Astrocyte of the spinal cord (primary cell): ENCODE data around the gene MT1X.

Experiments used
- DNase-seq: peaks from one replicate; pipeline ENCODE4 v3.0.0; 2011; ENCODE audit warnings: low read depth, low spot score
- H3K4me3 ChIP-seq: 2 replicates; pipeline ENCODE4 v1.5.1; 2011; ENCODE audit warnings: low read depth, mild to moderate bottlenecking, low read length, moderate library complexity
- CTCF ChIP-seq: IDR thresholded peaks from 2 replicates; pipeline ENCODE4 v1.5.1; 2012; ENCODE audit warnings: low read depth, mild to moderate bottlenecking, low read length, inconsistent platforms
- in situ Hi-C: cut with HindIII; loops from 2 replicates; pipeline ENCODE4 v1.10.0; 2017; ENCODE audit warnings: low sequenced_read_pairs

Gene MT1X

DNA sequence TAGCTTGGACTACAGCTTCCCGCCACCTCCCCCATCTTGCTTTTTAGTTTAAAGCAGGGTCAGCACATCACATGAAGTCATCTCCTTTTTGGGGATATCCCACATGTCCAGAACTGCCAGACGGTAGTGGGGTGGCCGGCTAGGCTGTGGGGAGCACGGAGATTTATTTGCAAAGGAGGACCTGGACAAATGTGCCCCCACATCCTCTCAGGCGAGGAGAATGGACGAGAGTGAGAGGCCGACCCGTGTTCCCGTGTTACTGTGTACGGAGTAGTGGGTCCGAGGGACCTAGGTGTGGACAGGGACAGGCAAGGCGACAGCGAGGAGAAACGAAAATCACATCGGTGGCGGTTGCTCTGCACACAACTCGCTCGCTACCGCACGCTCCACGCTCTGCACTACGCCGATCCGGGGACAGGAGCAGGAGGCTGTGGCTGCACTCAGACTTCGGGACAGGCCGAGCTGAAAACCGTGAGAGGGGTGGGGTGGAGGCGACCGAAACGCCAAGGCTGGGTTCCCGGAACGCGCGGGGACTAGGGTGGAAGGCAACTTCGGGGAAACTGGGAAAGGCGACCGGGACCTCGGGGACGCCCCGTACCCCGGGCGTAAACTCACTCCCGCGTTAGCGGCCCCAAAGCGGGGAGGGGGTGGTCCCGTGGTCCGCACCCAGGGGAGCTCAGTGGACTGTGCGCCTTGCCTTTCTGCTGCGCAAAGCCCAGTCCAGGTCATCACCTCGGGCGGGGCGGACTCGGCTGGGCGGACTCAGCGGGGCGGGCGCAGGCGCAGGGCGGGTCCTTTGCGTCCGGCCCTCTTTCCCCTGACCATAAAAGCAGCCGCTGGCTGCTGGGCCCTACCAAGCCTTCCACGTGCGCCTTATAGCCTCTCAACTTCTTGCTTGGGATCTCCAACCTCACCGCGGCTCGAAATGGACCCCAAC, 44.2 kb upstream of the MT1X start, which contains the start of gene MT1A:
TSS of gene MT1A (plus strand) at position 853 of the 937 bp plus-strand sequence. CDS start at position 926, 73 bp downstream.
- in situ Hi-C loops: no loop called here
- DNase-seq: peak; percentile 30
- H3K4me3 ChIP-seq: peak within 1 kb of the TSS; percentile 51
- no peak for TF ChIP-seq CTCF

DNA sequence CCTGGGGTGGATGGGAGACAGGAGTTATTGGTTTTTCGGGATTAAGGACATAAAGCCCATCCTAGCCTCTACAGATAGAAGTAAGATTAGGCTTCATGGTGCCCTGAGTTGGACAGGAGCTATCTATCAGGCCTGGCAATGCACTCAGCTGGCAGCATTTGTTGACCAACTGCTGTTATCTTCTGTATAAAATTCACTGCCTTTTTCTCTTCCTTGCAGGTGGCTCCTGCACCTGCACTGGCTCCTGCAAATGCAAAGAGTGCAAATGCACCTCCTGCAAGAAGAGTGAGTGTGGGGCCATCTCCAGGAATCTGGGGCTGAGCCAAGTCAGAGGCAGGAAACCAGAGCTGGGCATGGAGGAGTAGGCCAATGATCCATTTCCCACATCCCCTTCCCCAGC, 43.2 kb upstream of the MT1X start:
- H3K4me3 ChIP-seq: no peak overlapping the region
- no peak for TF ChIP-seq CTCF
- DNase-seq: no peak
- in situ Hi-C loops: no loop called here

DNA sequence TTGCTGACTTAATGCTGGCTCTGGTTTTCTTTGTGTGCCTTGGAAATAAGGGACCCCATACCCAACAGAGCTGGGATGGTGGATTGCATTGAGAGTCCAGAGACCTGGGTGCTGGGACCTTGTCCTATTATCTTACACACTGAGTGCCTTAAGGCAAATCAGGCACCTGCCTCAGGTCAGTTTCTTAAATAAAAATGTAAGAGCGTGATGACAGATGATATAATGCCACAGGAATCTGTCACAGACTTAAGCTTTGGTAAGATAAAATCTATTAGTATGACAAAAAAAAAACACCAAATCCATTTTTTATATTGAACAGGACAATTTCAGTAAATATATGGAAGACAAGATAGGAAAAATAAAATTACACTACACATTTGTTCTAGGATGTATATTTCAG, 42.2 kb upstream of the MT1X start:
- in situ Hi-C loops: no loop called here
- no peak for DNase-seq
- no peak for TF ChIP-seq CTCF
- no peak overlapping the region for H3K4me3 ChIP-seq

DNA sequence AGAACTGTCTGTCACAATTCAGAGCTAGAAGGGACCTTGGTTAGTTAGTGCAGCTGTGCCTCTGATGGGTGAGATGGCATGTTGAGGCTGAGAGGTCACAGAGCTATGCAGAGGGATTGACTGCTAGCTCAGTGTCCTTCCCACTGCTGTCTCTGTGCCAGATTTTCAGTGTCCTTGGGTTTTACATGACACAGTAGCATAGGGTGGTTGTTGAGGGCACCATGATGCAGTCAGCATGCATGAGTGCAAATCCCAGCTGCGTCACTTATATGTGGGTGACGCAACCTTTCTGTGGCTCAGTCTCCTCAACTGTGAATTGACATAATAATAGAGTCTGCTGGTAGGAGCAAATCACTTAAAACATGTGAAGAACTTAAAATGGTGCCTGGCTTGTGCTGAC, 41.1 kb upstream of the MT1X start:
- in situ Hi-C loops: no loop called here
- H3K4me3 ChIP-seq: no peak overlapping the region
- no peak for TF ChIP-seq CTCF
- DNase-seq: no peak

GRCh38 chr16:56643080-56643778, 39.0 kb upstream of the MT1X start:
- TF ChIP-seq CTCF: peak; percentile 45
- DNase-seq: no peak
- in situ Hi-C loops: no loop called here
- peak overlapping the region; percentile 23 for H3K4me3 ChIP-seq

DNA sequence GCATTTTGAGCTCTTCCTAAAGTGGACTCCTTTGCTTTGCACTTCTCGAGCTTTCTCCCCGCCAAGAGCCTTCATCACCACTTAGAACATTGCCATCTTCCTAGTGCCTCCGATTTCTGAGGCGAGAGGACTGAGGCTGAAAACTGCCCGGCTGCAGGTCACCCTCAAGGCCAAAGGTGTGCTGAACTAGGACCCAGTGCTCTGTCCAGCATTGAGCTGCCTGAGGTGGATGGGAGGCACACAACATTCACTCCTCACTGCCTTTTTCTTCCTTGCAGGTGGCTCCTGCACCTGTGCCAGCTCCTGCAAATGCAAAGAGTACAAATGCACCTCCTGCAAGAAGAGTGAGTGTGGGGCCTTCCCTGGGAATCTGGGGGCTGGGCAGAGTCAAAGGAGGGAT, 38.4 kb upstream of the MT1X start:
- no peak overlapping the region for H3K4me3 ChIP-seq
- no peak for TF ChIP-seq CTCF
- no peak for DNase-seq
- in situ Hi-C loops: no loop called here
